Measurements from ENCODE around the gene CSRP1.

CSRP1 gene

GRCh38 chr1:201459052-201459451 lies 47.9 kb downstream of the CSRP1 start:
- Histone ChIP-seq H3K79me2 (ENCODE audit: control insufficient read depth, low read length) (no peaks in the 10 kb centered on the region), H3F3A (ENCODE audit: control insufficient read depth, insufficient read depth) (no peaks in the 10 kb centered on the region), H3K27me3 (ENCODE audit: control insufficient read depth, low read length) (no peaks in the 10 kb centered on the region; the same call in 1 of the 2 replicates), H3K27ac (ENCODE audit: low read depth, low read length) (no peak overlapping the region), H4K20me1 (ENCODE audit: control insufficient read depth, insufficient read depth, low read depth, low read length) (no peaks in the 10 kb centered on the region), H3K9me3 (ENCODE audit: control insufficient read depth, insufficient read depth, low read length) (no peaks in the 10 kb centered on the region), H3K4me2 (ENCODE audit: low read length) (no peak overlapping the region), H3K4me3 (ENCODE audit: low read length) (no peak overlapping the region), H3K4me1 (ENCODE audit: control insufficient read depth, low read length) (peaks cover 10% of the 10 kb centered on the region), H3K9me2 (replicated peaks; ENCODE audit: control insufficient read depth, low read length) (no peaks in the 10 kb centered on the region), H3K36me3 (ENCODE audit: control insufficient read depth, low read length) (no peaks in the 10 kb centered on the region)
- TF ChIP-seq EZH2phosphoT487 (IDR thresholded peaks at IDR 0.05; ENCODE audit: borderline replicate concordance, low read length) (no peak), CTCF (IDR thresholded peaks at IDR 0.05; ENCODE audit: low read depth, low read length, poor library complexity, severe bottlenecking) (no peak)

GRCh38 chr1:201457508-201457960 lies 49.4 kb downstream of the CSRP1 start:
- H3K27me3 ChIP-seq (ENCODE audit: control insufficient read depth, low read length) = peaks cover 8% of the 10 kb centered on the region; the same call in 1 of the 2 replicates
- H3K9me3 ChIP-seq (ENCODE audit: control insufficient read depth, insufficient read depth, low read length) = no peaks in the 10 kb centered on the region
- no peaks in the 10 kb centered on the region for H4K20me1 ChIP-seq (ENCODE audit: control insufficient read depth, insufficient read depth, low read depth, low read length)
- H3K79me2 ChIP-seq (ENCODE audit: control insufficient read depth, low read length) = no peaks in the 10 kb centered on the region
- no peak overlapping the region for H3K4me2 ChIP-seq (ENCODE audit: low read length)
- TF ChIP-seq EZH2phosphoT487 (IDR thresholded peaks at IDR 0.05; ENCODE audit: borderline replicate concordance, low read length) (no peak), CTCF (IDR thresholded peaks at IDR 0.05; ENCODE audit: low read depth, low read length, poor library complexity, severe bottlenecking) (no peak)
- H3K4me1 ChIP-seq (ENCODE audit: control insufficient read depth, low read length) = peaks cover 10% of the 10 kb centered on the region
- no peaks in the 10 kb centered on the region for H3F3A ChIP-seq (ENCODE audit: control insufficient read depth, insufficient read depth)
- H3K27ac ChIP-seq (ENCODE audit: low read depth, low read length) = no peak overlapping the region
- H3K9me2 ChIP-seq (replicated peaks; ENCODE audit: control insufficient read depth, low read length) = no peaks in the 10 kb centered on the region
- H3K36me3 ChIP-seq (ENCODE audit: control insufficient read depth, low read length) = no peaks in the 10 kb centered on the region
- no peak overlapping the region for H3K4me3 ChIP-seq (ENCODE audit: low read length)

GRCh38 chr1:201456499-201457309 lies 50.2 kb downstream of the CSRP1 start:
- Histone ChIP-seq H3K27ac (ENCODE audit: low read depth, low read length) (no peak overlapping the region), H3K4me2 (ENCODE audit: low read length) (peak overlapping the region; percentile 19), H3K27me3 (ENCODE audit: control insufficient read depth, low read length) (peaks cover 10% of the 10 kb centered on the region; the same call in 1 of the 2 replicates), H3F3A (ENCODE audit: control insufficient read depth, insufficient read depth) (no peaks in the 10 kb centered on the region), H3K4me1 (ENCODE audit: control insufficient read depth, low read length) (peaks cover 10% of the 10 kb centered on the region), H3K79me2 (ENCODE audit: control insufficient read depth, low read length) (no peaks in the 10 kb centered on the region), H4K20me1 (ENCODE audit: control insufficient read depth, insufficient read depth, low read depth, low read length) (no peaks in the 10 kb centered on the region), H3K4me3 (ENCODE audit: low read length) (no peak overlapping the region), H3K9me3 (ENCODE audit: control insufficient read depth, insufficient read depth, low read length) (no peaks in the 10 kb centered on the region), H3K9me2 (replicated peaks; ENCODE audit: control insufficient read depth, low read length) (no peaks in the 10 kb centered on the region), H3K36me3 (ENCODE audit: control insufficient read depth, low read length) (no peaks in the 10 kb centered on the region)
- TF ChIP-seq EZH2phosphoT487 (IDR thresholded peaks at IDR 0.05; ENCODE audit: borderline replicate concordance, low read length) = no peak

GRCh38 chr1:201455098-201455497 lies 51.8 kb downstream of the CSRP1 start:
- Histone ChIP-seq H3K9me3 (ENCODE audit: control insufficient read depth, insufficient read depth, low read length) (no peaks in the 10 kb centered on the region), H3K27ac (ENCODE audit: low read depth, low read length) (no peak overlapping the region), H3K4me3 (ENCODE audit: low read length) (no peak overlapping the region), H3K79me2 (ENCODE audit: control insufficient read depth, low read length) (no peaks in the 10 kb centered on the region), H3K4me1 (ENCODE audit: control insufficient read depth, low read length) (peaks cover 15% of the 10 kb centered on the region), H3F3A (ENCODE audit: control insufficient read depth, insufficient read depth) (no peaks in the 10 kb centered on the region), H3K36me3 (ENCODE audit: control insufficient read depth, low read length) (no peaks in the 10 kb centered on the region), H3K27me3 (ENCODE audit: control insufficient read depth, low read length) (peaks cover 10% of the 10 kb centered on the region; the same call in 1 of the 2 replicates), H3K9me2 (replicated peaks; ENCODE audit: control insufficient read depth, low read length) (no peaks in the 10 kb centered on the region), H4K20me1 (ENCODE audit: control insufficient read depth, insufficient read depth, low read depth, low read length) (no peaks in the 10 kb centered on the region), H3K4me2 (ENCODE audit: low read length) (no peak overlapping the region)
- TF ChIP-seq EZH2phosphoT487 (IDR thresholded peaks at IDR 0.05; ENCODE audit: borderline replicate concordance, low read length) (no peak), CTCF (IDR thresholded peaks at IDR 0.05; ENCODE audit: low read depth, low read length, poor library complexity, severe bottlenecking) (no peak)
